ENCODE results near the gene STAT2. TPM values are rescaled to one million over a fixed set of nuclear protein-coding genes. Genes with fewer than 3 reads are reported as not detected.

STAT2 gene
- total and polyA plus RNA-seq, 12 donors = 45.3 to 197 (median 98.9) TPM

DNA sequence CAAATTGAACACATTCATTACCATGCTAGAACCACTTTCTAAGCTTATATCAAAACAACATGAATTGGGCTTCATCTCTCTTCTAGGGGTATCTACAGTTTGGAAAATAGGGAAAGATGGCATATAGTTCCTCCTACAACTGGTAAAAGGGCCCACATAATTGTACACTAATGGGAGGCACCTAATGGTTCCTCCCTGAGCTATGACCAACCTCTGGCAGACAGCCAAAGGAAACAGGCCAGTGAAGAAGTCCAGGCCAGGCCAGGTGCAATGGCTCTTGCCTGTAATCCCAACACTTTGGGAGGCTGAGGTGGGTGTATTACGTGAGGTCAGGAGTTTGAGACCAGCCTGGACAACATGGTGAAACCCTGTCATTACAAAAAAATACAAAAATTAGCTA lies 26.0 kb upstream of the STAT2 start:
- no peak overlapping the region for H3K27ac ChIP-seq
- TF ChIP-seq, protein P1, sequence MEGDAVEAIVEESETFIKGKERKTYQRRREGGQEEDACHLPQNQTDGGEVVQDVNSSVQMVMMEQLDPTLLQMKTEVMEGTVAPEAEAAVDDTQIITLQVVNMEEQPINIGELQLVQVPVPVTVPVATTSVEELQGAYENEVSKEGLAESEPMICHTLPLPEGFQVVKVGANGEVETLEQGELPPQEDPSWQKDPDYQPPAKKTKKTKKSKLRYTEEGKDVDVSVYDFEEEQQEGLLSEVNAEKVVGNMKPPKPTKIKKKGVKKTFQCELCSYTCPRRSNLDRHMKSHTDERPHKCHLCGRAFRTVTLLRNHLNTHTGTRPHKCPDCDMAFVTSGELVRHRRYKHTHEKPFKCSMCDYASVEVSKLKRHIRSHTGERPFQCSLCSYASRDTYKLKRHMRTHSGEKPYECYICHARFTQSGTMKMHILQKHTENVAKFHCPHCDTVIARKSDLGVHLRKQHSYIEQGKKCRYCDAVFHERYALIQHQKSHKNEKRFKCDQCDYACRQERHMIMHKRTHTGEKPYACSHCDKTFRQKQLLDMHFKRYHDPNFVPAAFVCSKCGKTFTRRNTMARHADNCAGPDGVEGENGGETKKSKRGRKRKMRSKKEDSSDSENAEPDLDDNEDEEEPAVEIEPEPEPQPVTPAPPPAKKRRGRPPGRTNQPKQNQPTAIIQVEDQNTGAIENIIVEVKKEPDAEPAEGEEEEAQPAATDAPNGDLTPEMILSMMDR (IDR thresholded peaks at IDR 0.05) = no peak
- TF ChIP-seq POLR2A (IDR thresholded peaks at IDR 0.05) = no peak
- no peaks in the 10 kb centered on the region for H3K9me3 ChIP-seq (replicated peaks in 1 of 3)
- WGBS, 4 donors = 83 to 100% (median 90%) methylated on average over 1 of the region's 1 CpG
- H3K4me3 ChIP-seq = no peak overlapping the region
- H3K36me3 ChIP-seq (replicated peaks in 1 of 2) = no peaks in the 10 kb centered on the region
- intact Hi-C loops (cut with DNase I) = no loop called here
- no peaks in the 10 kb centered on the region for H3K27me3 ChIP-seq
- no peaks in the 10 kb centered on the region for H3K4me1 ChIP-seq (replicated peaks in 1 of 2)
- DNase-seq = peak in 1 of 7 donors; percentile 13

DNA sequence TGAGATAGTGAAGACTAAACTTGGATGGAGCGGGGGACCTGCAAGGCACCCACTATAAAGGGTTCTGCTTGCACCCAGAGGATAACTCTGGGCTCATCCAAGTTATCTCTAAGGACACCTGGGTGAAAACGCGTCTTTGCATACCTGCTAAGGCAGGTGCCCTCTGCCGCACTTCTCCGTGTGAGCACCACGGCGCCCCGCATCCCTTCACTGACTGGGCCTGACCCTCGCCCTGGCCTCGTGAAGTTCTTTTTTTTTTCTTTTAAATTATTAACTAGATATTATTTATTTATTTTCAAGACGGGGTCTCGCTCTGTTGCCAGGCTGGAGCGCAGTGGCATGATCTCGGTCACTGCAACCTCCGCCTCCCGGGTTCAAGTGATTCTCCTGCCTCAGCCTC lies 22.7 kb upstream of the STAT2 start:
- intact Hi-C loops (cut with DNase I) = no loop called here
- WGBS, 4 donors = 87 to 91% (median 90%) methylated on average over 16 of the region's 16 CpGs
- Histone ChIP-seq H3K27ac (no peak overlapping the region), H3K9me3 (replicated peaks in 1 of 3) (no peaks in the 10 kb centered on the region), H3K4me3 (no peak overlapping the region), H3K36me3 (replicated peaks in 1 of 2) (no peaks in the 10 kb centered on the region), H3K4me1 (replicated peaks in 1 of 2) (no peaks in the 10 kb centered on the region), H3K27me3 (no peaks in the 10 kb centered on the region)
- DNase-seq = no peak
- no peak for TF ChIP-seq POLR2A (IDR thresholded peaks at IDR 0.05)
- TF ChIP-seq, protein P1 (IDR thresholded peaks at IDR 0.05) = no peak

DNA sequence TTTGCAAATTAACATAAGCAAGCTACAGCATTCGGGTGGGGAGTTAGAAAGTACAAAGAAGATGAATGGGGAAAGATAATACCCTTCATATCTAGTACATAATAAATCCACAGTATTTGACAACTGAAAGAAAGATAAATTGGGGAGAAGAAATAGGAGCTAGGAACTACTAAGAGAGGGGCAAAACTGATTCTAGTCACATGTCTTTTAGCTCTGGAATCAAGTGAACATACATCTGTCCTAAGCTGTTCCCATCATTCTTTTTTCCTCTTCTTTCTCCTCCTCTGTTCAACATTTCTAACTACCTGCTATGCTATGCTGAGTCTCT lies 18.0 kb upstream of the STAT2 start:
- H3K27me3 ChIP-seq = no peaks in the 10 kb centered on the region
- TF ChIP-seq, protein P1 (IDR thresholded peaks at IDR 0.05) = no peak
- intact Hi-C loops (cut with DNase I) = no loop called here
- H3K9me3 ChIP-seq (replicated peaks in 1 of 3) = no peaks in the 10 kb centered on the region
- DNase-seq = no peak
- no peak overlapping the region for H3K4me3 ChIP-seq
- WGBS, 4 donors = 18 to 32% (median 23%) methylated on average over 1 of the region's 1 CpG
- no peaks in the 10 kb centered on the region for H3K4me1 ChIP-seq (replicated peaks in 1 of 2)
- no peaks in the 10 kb centered on the region for H3K36me3 ChIP-seq (replicated peaks in 1 of 2)
- no peak overlapping the region for H3K27ac ChIP-seq

DNA sequence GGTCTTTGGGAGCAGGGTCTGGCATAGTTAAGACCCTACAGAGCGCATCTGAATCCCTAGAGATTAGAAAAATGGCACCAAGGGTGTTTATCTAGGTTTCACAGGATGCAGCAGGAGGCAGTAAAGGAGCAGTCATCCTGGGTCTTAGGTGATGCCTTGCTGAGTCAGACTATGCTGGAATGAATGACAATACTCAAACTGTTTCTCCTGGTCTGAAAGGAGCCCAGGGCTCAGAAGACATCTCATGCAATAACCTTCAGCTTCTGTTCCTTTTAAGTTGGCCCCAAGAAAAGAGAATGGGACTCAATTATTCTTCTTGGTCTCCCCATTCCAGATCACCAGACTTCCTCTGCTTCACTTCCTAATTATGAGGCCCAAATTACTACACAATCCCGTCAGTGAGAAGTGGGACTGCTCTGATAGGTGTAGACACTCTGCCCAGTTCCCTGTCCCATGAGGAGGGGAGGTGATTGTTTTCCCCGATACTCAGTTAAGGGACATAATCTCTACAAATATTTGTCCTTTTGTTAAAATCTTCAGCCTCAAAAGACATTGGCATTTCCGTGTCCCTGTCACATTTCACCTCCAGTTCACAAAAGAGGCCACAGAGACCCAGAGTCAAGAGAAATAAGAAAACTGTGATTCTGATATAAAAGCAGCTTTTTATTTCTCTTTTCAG lies 17.5 kb upstream of the STAT2 start:
- intact Hi-C loops (cut with DNase I) = no loop called here
- H3K9me3 ChIP-seq (replicated peaks in 1 of 3) = no peaks in the 10 kb centered on the region
- DNase-seq = no peak
- no peak overlapping the region for H3K4me3 ChIP-seq
- H3K27ac ChIP-seq = no peak overlapping the region
- TF ChIP-seq POLR2A (IDR thresholded peaks at IDR 0.05) = no peak
- TF ChIP-seq, protein P1 (IDR thresholded peaks at IDR 0.05) = no peak
- no peaks in the 10 kb centered on the region for H3K27me3 ChIP-seq
- no peaks in the 10 kb centered on the region for H3K4me1 ChIP-seq (replicated peaks in 1 of 2)
- no peaks in the 10 kb centered on the region for H3K36me3 ChIP-seq (replicated peaks in 1 of 2)
- WGBS, 4 donors = 65 to 75% (median 70%) methylated on average over 4 of the region's 4 CpGs
